Neural progenitor cell (in vitro differentiated cells): ENCODE results near the gene ZNF574. TPM values are rescaled to one million over a fixed set of nuclear protein-coding genes. Genes with fewer than 3 reads are reported as not detected.

Experiments used
- DNase-seq: peaks from one replicate; pipeline ENCODE4 v3.0.0-alpha.2; 2016; ENCODE audit warnings: low spot score
- H2AFZ ChIP-seq: fragments of 200-600 bp; sonication (generic); replicated peaks from 2 replicates; pipeline ENCODE4 v1.6.1; 2016; ENCODE audit warnings: antibody characterized with exemption
- H3F3A ChIP-seq: fragments of 200-600 bp; sonication (generic); 2 replicates; pipeline ENCODE4 v1.6.1; 2016; ENCODE audit warnings: antibody characterized with exemption, low read depth
- H3K27ac ChIP-seq: fragments of 200-600 bp; sonication (generic); 2 replicates; pipeline ENCODE4 v1.5.1; 2016; ENCODE audit warnings: mild to moderate bottlenecking
- H3K27me3 ChIP-seq: fragments of 200-600 bp; sonication (generic); 2 replicates; pipeline ENCODE4 v1.6.1; 2016; ENCODE audit warnings: mild to moderate bottlenecking, moderate library complexity
- H3K36me3 ChIP-seq: fragments of 200-600 bp; sonication (generic); 2 replicates; pipeline ENCODE4 v1.5.1; 2016
- H3K4me1 ChIP-seq: fragments of 200-600 bp; sonication (generic); 2 replicates; pipeline ENCODE4 v1.6.1; 2016; ENCODE audit warnings: mixed run types
- H3K4me2 ChIP-seq: fragments of 200-600 bp; sonication (generic); 2 replicates; pipeline ENCODE4 v1.6.1; 2016
- H3K4me3 ChIP-seq: fragments of 200-600 bp; sonication (generic); 2 replicates; pipeline ENCODE4 v1.5.1; 2016
- H3K79me2 ChIP-seq: fragments of 200-600 bp; sonication (generic); 2 replicates; pipeline ENCODE4 v1.6.1; 2016; ENCODE audit warnings: low read depth
- H3K9ac ChIP-seq: fragments of 200-600 bp; sonication (generic); 2 replicates; pipeline ENCODE4 v1.6.1; 2016
- H3K9me3 ChIP-seq: fragments of 200-600 bp; sonication (generic); 2 replicates; pipeline ENCODE4 v1.5.1; 2016; ENCODE audit warnings: low read depth
- H4K20me1 ChIP-seq: fragments of 200-600 bp; sonication (generic); 2 replicates; pipeline ENCODE4 v1.6.1; 2016; ENCODE audit warnings: low read depth
- H3K27ac Mint-ChIP-seq: 3 replicates; pipeline ENCODE4 v1.8.0; 2021; ENCODE audit warnings: mixed read lengths
- H3K27me3 Mint-ChIP-seq: 2 replicates; pipeline ENCODE4 v1.8.0; 2022; ENCODE audit warnings: low read depth, mild to moderate bottlenecking, inconsistent platforms, moderate library complexity, mixed read lengths; ENCODE audit not compliant: insufficient read depth
- H3K36me3 Mint-ChIP-seq: 3 replicates; pipeline ENCODE4 v1.8.0; 2021; ENCODE audit warnings: mixed read lengths
- H3K4me1 Mint-ChIP-seq: 3 replicates; pipeline ENCODE4 v1.8.0; 2021; ENCODE audit warnings: mixed read lengths
- H3K4me3 Mint-ChIP-seq: 3 replicates; pipeline ENCODE4 v1.8.0; 2021; ENCODE audit warnings: mild to moderate bottlenecking, moderate library complexity, mixed read lengths
- H3K9me3 Mint-ChIP-seq: 3 replicates; pipeline ENCODE4 v1.8.0; 2020; ENCODE audit warnings: mixed read lengths
- CTCF ChIP-seq: fragments of 200-600 bp; sonication (generic); IDR thresholded peaks from 2 replicates; pipeline ENCODE4 v1.5.1; 2017; ENCODE audit warnings: antibody characterized with exemption, mild to moderate bottlenecking
- EZH2 ChIP-seq: fragments of 200-600 bp; sonication (generic); IDR thresholded peaks from 2 replicates; pipeline ENCODE4 v1.6.1; 2017; ENCODE audit warnings: antibody characterized with exemption, mild to moderate bottlenecking, moderate library complexity
- EZH2phosphoT487 ChIP-seq: fragments of 200-600 bp; sonication (generic); IDR thresholded peaks from 2 replicates; pipeline ENCODE4 v1.6.1; 2017; ENCODE audit warnings: antibody characterized with exemption
- total RNA-seq: library from RNA; depleted of rRNA; stranded (reverse); fragments of >200 nt; gene quantifications from 2 replicates; pipeline ENCODE4 v1.2.3, GENCODE V29; 2015; ENCODE audit warnings: low replicate concordance

Gene ZNF574
- total RNA-seq, 1 donor from 2014 or later: 13.4 TPM

- Histone ChIP-seq H3K4me2 (no peak overlapping the region), H3K36me3 (no peaks in the 10 kb centered on the region), H3K9ac (no peak overlapping the region), H2AFZ (no peak overlapping the region), H3K27me3 (no peaks in the 10 kb centered on the region), H3K27ac (no peak overlapping the region), H3F3A (no peaks in the 10 kb centered on the region), H4K20me1 (no peaks in the 10 kb centered on the region), H3K9me3 (no peaks in the 10 kb centered on the region), H3K4me3 (no peak overlapping the region), H3K79me2 (no peaks in the 10 kb centered on the region), H3K4me1 (no peaks in the 10 kb centered on the region)
- peaks cover 15% of the 10 kb centered on the region for H3K36me3 Mint-ChIP-seq
- H3K4me3 Mint-ChIP-seq: no peak overlapping the region
- H3K4me1 Mint-ChIP-seq: no peaks in the 10 kb centered on the region
- no peaks in the 10 kb centered on the region for H3K9me3 Mint-ChIP-seq
- DNase-seq: no peak
- no peak overlapping the region for H3K27ac Mint-ChIP-seq
- TF ChIP-seq CTCF (no peak), EZH2 (no peak), EZH2phosphoT487 (no peak)
- peaks cover 8% of the 10 kb centered on the region for H3K27me3 Mint-ChIP-seq
These were observed 15.8 kb upstream of the ZNF574 start for GRCh38 chr19:42060117-42060516.

DNA sequence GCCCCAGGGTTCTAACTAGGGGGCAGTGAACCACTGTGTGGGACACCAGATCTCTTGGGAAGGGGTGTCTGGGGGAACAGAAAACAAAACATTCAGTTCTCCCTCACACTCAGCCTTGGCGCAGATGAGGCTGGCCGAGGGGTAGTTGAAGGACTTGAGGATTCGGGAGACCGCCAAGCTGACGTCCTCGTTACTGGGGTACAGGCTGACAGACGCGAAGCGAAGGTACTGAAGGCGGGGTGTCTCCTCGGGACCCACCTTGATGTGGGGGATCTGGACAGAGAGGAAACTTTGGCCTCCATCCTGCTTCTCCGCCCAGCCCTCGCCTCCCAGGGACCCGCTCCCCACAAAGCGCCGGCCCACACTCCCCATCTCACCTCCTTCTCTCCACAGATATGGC lies 13.6 kb upstream of the ZNF574 start:
- no peak overlapping the region for H2AFZ ChIP-seq
- no peak for DNase-seq
- H3K27ac ChIP-seq: no peak overlapping the region
- Mint-ChIP-seq H3K36me3 (peaks cover 8% of the 10 kb centered on the region), H3K27ac (no peak overlapping the region), H3K9me3 (no peaks in the 10 kb centered on the region), H3K4me3 (no peak overlapping the region), H3K27me3 (peaks cover 3% of the 10 kb centered on the region), H3K4me1 (no peaks in the 10 kb centered on the region)
- peaks cover 8% of the 10 kb centered on the region for H3K79me2 ChIP-seq
- H3F3A ChIP-seq: no peaks in the 10 kb centered on the region
- no peaks in the 10 kb centered on the region for H3K27me3 ChIP-seq
- H3K9ac ChIP-seq: no peak overlapping the region
- no peaks in the 10 kb centered on the region for H3K9me3 ChIP-seq
- no peaks in the 10 kb centered on the region for H3K4me1 ChIP-seq
- TF ChIP-seq CTCF: no peak
- no peak for TF ChIP-seq EZH2phosphoT487
- no peak for TF ChIP-seq EZH2
- peaks cover 21% of the 10 kb centered on the region for H4K20me1 ChIP-seq
- H3K36me3 ChIP-seq: no peaks in the 10 kb centered on the region
- no peak overlapping the region for H3K4me3 ChIP-seq
- no peak overlapping the region for H3K4me2 ChIP-seq

GRCh38 chr19:42064432-42064831 lies 11.5 kb upstream of the ZNF574 start:
- peaks cover 29% of the 10 kb centered on the region for H3K79me2 ChIP-seq
- Mint-ChIP-seq H3K27me3 (peaks cover 3% of the 10 kb centered on the region), H3K27ac (no peak overlapping the region), H3K4me1 (no peaks in the 10 kb centered on the region), H3K9me3 (no peaks in the 10 kb centered on the region), H3K36me3 (peaks cover 8% of the 10 kb centered on the region), H3K4me3 (no peak overlapping the region)
- TF ChIP-seq CTCF: no peak
- TF ChIP-seq EZH2phosphoT487: no peak
- TF ChIP-seq EZH2: no peak
- H3K9me3 ChIP-seq: no peaks in the 10 kb centered on the region
- peaks cover 7% of the 10 kb centered on the region for H3F3A ChIP-seq
- no peak overlapping the region for H3K27ac ChIP-seq
- H3K4me3 ChIP-seq: no peak overlapping the region
- DNase-seq: no peak
- peaks cover 35% of the 10 kb centered on the region for H4K20me1 ChIP-seq
- no peak overlapping the region for H2AFZ ChIP-seq
- H3K4me1 ChIP-seq: peaks cover 11% of the 10 kb centered on the region
- H3K36me3 ChIP-seq: no peaks in the 10 kb centered on the region
- no peak overlapping the region for H3K4me2 ChIP-seq
- no peak overlapping the region for H3K9ac ChIP-seq
- H3K27me3 ChIP-seq: no peaks in the 10 kb centered on the region
